ENCODE results near the gene ALG8.
"Not testable (repeated sequence)": the region's sequence is repeated elsewhere in the genome, so short reads cannot be mapped to it uniquely, and the experiment has no call there.

ALG8 gene

DNA sequence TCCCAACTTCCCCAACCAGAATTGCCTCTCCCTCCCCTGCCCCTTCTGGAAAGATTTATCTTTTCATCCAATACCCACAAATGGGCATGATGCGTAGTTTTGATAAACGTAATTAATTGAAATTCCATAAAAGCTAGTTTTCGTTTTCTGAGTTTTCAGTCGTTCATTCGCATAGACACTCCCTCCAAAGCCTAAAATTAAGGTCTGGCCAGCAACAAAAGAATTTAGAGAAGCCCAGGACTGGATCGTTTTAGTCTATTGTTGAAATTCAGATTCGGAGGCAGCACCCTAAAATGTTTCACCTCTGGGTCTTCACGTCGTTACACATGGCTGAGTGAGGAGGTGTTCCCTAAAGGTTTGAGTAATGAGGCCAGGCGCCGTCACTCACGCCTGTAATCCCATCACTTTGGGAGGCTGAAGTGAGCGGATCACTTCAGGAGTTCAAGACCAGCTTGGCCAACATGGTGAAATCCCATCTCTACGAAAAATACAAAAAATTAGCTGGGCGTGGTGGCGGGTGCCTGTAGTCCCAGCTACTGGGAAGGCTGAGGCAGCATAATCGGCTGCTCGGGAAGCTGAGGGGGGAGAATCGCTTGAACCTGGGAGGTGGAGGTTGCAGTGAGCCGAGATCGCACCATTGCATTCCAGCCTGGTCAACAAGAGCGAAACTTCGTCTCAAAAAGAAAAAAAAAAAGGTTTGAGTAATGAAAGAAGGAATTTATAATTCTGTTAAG, 59.2 kb downstream of the ALG8 start:
- peaks cover 7 to 28% (median 21%) of the 10 kb centered on the region in 11 experiments; a peak in 20 of 22 replicates for H3K36me3 ChIP-seq
- peak overlapping the region; percentile 80 to 96 (median 94) for H3K4me2 ChIP-seq
- peaks cover 37 to 50% (median 46%) of the 10 kb centered on the region in 10 experiments for H3K4me1 ChIP-seq
- H3K4me3 ChIP-seq = peak overlapping the region; percentile 80 to 99 (median 91)
- H3K9me3 ChIP-seq (replicated peaks in 1 of 11) = no peaks in the 10 kb centered on the region
- H3K27me3 ChIP-seq = no peaks in the 10 kb centered on the region
- H3K27ac ChIP-seq = peak overlapping the region; percentile 83 to 94 (median 89)
- H3K9ac ChIP-seq = peak overlapping the region; percentile 86 to 98 (median 92)
- H4K20me1 ChIP-seq = peaks cover 28 to 39% (median 36%) of the 10 kb centered on the region in 11 experiments; a peak in 20 of 22 replicates
- TF ChIP-seq Cebpa-rat (IDR thresholded peaks at IDR 0.05) = no peak

DNA sequence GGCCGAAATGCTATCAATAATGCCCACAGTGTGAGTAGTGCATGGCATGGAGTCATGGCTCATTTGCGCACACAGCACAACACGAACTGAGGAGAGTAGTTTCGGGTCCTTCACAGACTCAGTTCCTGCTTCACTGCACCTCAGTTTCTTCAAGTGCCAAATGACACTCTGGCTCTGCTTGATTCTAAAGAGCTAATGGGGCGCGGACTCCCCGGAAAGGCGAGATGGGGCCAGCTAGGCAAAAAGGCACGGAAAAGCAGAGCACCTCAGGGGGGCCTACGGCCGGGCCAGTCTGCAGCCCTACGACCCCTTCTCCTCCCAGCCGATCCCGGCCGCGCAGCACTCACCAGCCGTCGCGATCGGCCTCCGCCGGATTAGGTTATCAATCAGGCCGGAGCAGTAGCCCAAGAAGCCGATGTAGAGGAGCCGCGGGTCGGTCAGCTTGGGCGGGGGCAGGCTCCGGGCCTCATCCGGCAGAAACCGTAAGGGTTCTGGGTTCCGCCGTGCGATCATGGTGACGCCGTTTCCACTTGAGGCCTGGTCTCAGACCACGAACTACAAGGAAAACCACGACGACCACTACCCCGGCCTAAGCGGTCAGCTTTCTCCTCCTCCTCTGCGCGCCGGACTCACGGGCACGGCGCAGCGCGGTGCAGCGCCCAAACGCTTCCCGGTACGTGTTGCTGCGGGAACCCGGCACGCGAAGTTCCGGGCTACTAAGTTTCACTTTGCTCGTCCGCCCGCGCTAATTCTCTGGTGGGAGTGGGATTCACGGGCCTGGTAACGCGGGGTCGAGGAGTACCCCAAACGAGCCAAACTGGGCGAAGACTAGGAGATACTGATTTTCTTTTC, 60.0 kb downstream of the ALG8 start, which contains the start of gene NDUFC2:
TSS of gene NDUFC2 (minus strand) at position 631 of the 852 bp plus-strand sequence. CDS start at position 513, 118 bp downstream.
- H3K36me3 ChIP-seq = peaks cover 14 to 36% (median 23%) of the 10 kb centered on the region in 11 experiments; a peak in 20 of 22 replicates
- peak within 1 kb of the TSS; percentile 80 to 99 (median 91) for H3K4me3 ChIP-seq
- peaks cover 36 to 47% (median 43%) of the 10 kb centered on the region in 11 experiments; a peak in 20 of 22 replicates for H4K20me1 ChIP-seq
- TF ChIP-seq Cebpa-rat (IDR thresholded peaks at IDR 0.05) = no peak
- peaks cover 39 to 50% (median 46%) of the 10 kb centered on the region in 10 experiments for H3K4me1 ChIP-seq
- peak within 1 kb of the TSS; percentile 86 to 98 (median 92) for H3K9ac ChIP-seq
- no peaks in the 10 kb centered on the region for H3K27me3 ChIP-seq
- H3K27ac ChIP-seq = peak within 1 kb of the TSS; percentile 83 to 94 (median 89)
- H3K4me2 ChIP-seq = peak within 1 kb of the TSS; percentile 80 to 96 (median 94)
- H3K9me3 ChIP-seq (replicated peaks in 1 of 11) = no peaks in the 10 kb centered on the region

DNA sequence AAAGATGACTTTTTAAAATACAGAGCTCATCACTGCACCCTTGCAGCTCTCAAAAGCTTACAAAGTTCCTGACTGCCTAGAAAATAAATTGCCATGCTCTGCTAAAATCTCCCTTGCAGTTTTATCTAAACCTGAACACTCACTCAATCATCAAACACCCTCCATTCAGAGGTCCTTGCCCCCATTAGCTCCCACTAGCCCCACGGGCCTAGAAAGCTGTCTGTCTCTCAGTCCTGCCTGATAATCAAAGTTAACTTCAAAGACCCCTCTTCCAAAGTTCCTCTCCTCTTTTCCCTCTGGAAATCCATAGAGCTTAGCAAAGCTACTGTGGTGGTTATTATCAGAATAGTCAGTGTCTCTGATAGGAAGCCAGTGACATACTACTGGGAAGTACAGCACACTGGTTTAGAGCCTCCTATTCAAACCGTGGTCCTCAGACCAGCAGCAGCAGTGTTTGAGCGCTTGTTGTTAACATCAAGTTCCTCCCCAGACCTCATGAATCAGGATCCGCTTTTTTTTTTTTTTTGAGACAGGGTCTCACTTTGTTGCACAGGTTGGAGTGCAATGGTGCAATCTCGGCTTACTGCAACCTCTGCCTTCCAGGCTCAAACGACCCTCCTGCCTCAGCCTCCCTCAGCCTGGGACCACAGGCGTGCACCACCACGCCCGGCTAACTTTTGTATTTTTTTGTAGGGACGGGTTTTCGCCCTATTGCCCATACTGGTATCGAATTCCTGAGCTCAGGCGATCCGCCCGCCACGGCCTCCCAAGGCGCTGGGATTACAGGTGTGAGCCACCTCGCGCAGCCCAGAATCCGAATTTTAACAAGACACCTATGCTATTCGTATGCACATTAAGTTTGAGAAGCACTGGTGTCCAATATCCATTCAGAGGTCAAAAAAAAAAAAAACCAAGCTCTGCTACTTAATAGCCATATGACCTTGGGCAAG, 60.9 kb downstream of the ALG8 start:
- no peaks in the 10 kb centered on the region for H3K9me3 ChIP-seq (replicated peaks in 1 of 11)
- no peak for TF ChIP-seq Cebpa-rat (IDR thresholded peaks at IDR 0.05)
- H3K4me2 ChIP-seq = peak overlapping the region; percentile 80 to 96 (median 94)
- peaks cover 39 to 56% (median 53%) of the 10 kb centered on the region in 11 experiments; a peak in 20 of 22 replicates for H4K20me1 ChIP-seq
- peak overlapping the region; percentile 83 to 94 (median 89); a peak in 21 of 22 replicates for H3K27ac ChIP-seq
- H3K4me3 ChIP-seq = peak overlapping the region; percentile 80 to 99 (median 91)
- H3K4me1 ChIP-seq = peaks cover 40 to 50% (median 46%) of the 10 kb centered on the region in 10 experiments
- no peaks in the 10 kb centered on the region for H3K27me3 ChIP-seq
- peak overlapping the region; percentile 86 to 98 (median 92) for H3K9ac ChIP-seq
- H3K36me3 ChIP-seq = peaks cover 14 to 45% (median 26%) of the 10 kb centered on the region in 11 experiments; a peak in 20 of 22 replicates

DNA sequence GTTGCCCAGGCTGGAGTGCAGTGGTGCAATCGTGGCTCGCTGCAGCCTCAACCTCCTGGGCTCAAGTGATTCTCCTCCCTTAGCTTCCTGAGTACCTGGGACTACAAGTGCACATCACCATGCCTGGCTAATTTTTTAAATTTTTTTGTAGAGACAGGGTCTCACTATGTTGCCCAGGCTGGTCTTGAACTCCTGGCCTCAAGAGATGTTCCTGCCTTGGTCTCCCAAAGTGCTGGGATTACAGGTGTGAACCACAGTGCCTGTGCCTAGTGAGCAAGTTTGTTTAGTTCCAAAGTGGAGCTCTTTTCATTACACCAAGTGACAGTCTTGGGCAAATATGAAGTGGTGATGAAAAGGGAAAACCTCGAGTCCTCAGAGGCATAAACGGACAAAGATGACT, 61.8 kb downstream of the ALG8 start:
- peak overlapping the region in 1 of 11 experiments; percentile 89; a peak in 2 of 22 replicates for H3K27ac ChIP-seq
- H3K4me1 ChIP-seq = peaks cover 36 to 54% (median 43%) of the 10 kb centered on the region in 10 experiments
- H3K9me3 ChIP-seq (replicated peaks in 1 of 11); H3K27me3 ChIP-seq: not testable (repeated sequence)
- H3K4me2 ChIP-seq = peak overlapping the region; percentile 80 to 96 (median 94)
- peaks cover 44 to 65% (median 62%) of the 10 kb centered on the region in 11 experiments; a peak in 20 of 22 replicates for H4K20me1 ChIP-seq
- H3K9ac ChIP-seq = peak overlapping the region; percentile 86 to 98 (median 92); a peak in 17 of 22 replicates
- peak overlapping the region in 9 of 10 experiments; percentile 80 to 99 (median 90); a peak in 14 of 20 replicates for H3K4me3 ChIP-seq
- peaks cover 20 to 54% (median 33%) of the 10 kb centered on the region in 11 experiments for H3K36me3 ChIP-seq

DNA sequence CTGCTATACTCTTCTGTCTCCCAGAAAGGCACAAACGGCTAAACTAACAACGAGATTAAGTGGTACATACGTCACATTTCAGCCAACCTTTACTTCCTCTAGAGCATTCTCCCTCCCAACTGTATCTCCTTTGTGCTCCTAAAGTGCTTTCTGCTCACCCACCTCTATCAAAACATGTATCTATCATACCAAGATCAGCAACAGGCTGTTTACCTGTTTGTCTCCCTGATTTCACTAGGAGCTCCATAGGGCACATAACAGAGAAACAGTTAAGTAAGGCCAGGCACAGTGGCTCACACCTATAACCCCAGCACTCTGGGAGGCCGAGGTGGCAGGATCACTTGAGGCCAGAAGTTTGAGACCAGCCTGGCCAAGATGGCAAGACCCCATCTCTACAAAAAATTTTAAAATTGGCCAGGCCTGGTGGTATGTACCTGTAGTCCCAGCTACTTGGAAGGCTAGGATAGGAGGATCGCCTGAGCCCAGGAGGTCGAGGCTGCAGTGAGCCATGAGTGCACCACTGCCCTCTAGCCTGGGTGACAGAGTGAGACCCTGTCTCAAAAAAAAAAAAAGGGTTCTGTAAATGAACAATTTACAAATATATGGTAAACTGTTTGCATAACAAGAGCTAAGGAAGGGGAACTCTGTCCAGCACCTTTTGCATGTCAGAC, 62.6 kb downstream of the ALG8 start:
- H3K27ac ChIP-seq = no peak overlapping the region
- peak overlapping the region; percentile 80 to 96 (median 94) for H3K4me2 ChIP-seq
- H3K27me3 ChIP-seq = no peaks in the 10 kb centered on the region
- no peak for TF ChIP-seq Cebpa-rat (IDR thresholded peaks at IDR 0.05)
- peaks cover 32 to 59% (median 40%) of the 10 kb centered on the region in 10 experiments for H3K4me1 ChIP-seq
- H3K4me3 ChIP-seq = no peak overlapping the region
- peaks cover 27 to 61% (median 41%) of the 10 kb centered on the region in 11 experiments for H3K36me3 ChIP-seq
- no peaks in the 10 kb centered on the region for H3K9me3 ChIP-seq (replicated peaks in 1 of 11)
- peaks cover 44 to 72% (median 68%) of the 10 kb centered on the region in 11 experiments; a peak in 20 of 22 replicates for H4K20me1 ChIP-seq
- no peak overlapping the region for H3K9ac ChIP-seq

DNA sequence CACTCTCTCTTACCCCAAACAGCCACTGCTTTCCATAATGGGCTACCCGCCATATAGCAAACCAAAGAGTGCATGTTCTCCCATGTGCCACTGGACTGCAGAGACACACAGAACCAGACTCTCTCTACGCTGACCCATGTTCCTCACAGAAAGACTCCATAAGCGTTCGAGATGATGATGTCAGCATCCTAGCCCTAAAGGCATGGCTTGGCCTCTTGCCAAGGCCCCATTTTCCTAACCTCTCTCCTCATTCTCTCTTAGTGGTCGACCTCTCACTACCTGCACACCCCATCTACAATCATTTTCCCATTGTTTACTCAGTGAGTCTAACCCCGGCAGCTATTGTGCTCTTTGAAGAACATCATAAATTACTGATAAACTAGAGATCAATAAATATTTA, 64.7 kb downstream of the ALG8 start:
- H3K9me3 ChIP-seq (replicated peaks in 1 of 11) = no peaks in the 10 kb centered on the region
- H3K4me1 ChIP-seq = peaks cover 21 to 51% (median 26%) of the 10 kb centered on the region in 10 experiments
- no peaks in the 10 kb centered on the region for H3K27me3 ChIP-seq
- no peak for TF ChIP-seq Cebpa-rat (IDR thresholded peaks at IDR 0.05)
- no peak overlapping the region for H3K27ac ChIP-seq
- H3K4me3 ChIP-seq = no peak overlapping the region
- H3K36me3 ChIP-seq = peaks cover 48 to 82% (median 62%) of the 10 kb centered on the region in 11 experiments
- no peak overlapping the region for H3K9ac ChIP-seq
- H3K4me2 ChIP-seq = no peak overlapping the region
- peaks cover 49 to 92% (median 84%) of the 10 kb centered on the region in 11 experiments; a peak in 20 of 22 replicates for H4K20me1 ChIP-seq

DNA sequence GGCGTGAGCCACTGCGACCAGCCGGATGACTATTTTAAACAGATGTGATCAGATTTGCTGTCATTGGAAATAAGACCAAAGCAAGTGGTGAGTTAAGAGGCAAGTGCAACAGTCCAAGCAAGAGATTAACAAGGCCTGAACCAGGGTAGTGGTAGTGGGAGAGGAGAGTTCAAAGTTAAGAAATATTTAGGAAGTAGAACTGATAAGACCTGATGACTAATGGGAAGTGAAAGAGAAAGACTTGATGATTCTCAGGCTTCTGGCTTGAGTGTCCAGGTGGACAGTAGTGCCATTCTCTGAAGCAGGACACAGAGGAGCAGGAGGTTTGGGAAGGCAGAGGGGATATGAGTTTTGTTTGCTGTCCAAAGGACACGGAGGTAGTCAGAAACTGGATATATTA, 67.0 kb downstream of the ALG8 start:
- Histone ChIP-seq H3K36me3 (peaks cover 71 to 99% (median 82%) of the 10 kb centered on the region in 11 experiments), H3K4me2 (peak overlapping the region in 2 of 11 experiments; percentile 6 to 43; a peak in 1 of 22 replicates), H3K27me3 (no peaks in the 10 kb centered on the region), H4K20me1 (peaks cover 35 to 88% (median 72%) of the 10 kb centered on the region in 11 experiments; a peak in 20 of 22 replicates), H3K27ac (no peak overlapping the region), H3K4me3 (no peak overlapping the region), H3K9me3 (replicated peaks in 1 of 11) (no peaks in the 10 kb centered on the region), H3K9ac (no peak overlapping the region), H3K4me1 (peaks cover 6 to 44% (median 12%) of the 10 kb centered on the region in 10 experiments; a peak in 18 of 20 replicates)
- TF ChIP-seq Cebpa-rat (IDR thresholded peaks at IDR 0.05) = no peak
